C4-2B (cell line): ENCODE measurements around the gene CD200.

ENCODE experiments used
- ZFX ChIP-seq: fragments of 450-650 bp; IDR thresholded peaks from 2 replicates; pipeline ENCODE4 v1.6.1; 2017
- TF ChIP-seq, protein P1 (sequence below): fragments of 450-650 bp; conservative IDR thresholded peaks from 2 replicates; pipeline ENCODE4 v1.5.1; 2017; ENCODE audit warnings: mild to moderate bottlenecking

DNA sequence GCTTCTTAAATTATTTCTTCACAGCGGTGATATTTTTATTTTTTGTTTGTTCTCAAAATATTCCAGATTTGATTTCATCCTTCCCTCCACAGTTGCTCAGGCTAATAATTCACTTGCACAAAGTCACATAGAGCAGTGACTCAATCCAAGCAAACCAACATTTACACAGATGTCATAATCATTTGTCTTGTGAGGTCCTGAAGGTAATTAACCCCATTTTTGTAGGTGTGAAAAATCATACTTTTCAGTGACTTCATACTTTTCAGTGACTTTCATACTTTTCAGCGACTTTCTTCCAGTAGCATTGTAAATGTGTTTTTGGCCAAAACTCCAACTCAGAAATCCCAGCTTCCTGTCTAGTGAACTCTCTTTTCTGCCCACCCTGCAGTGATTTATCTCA is 32.1 kb downstream of the CD200 start:
- TF ChIP-seq, protein P1, sequence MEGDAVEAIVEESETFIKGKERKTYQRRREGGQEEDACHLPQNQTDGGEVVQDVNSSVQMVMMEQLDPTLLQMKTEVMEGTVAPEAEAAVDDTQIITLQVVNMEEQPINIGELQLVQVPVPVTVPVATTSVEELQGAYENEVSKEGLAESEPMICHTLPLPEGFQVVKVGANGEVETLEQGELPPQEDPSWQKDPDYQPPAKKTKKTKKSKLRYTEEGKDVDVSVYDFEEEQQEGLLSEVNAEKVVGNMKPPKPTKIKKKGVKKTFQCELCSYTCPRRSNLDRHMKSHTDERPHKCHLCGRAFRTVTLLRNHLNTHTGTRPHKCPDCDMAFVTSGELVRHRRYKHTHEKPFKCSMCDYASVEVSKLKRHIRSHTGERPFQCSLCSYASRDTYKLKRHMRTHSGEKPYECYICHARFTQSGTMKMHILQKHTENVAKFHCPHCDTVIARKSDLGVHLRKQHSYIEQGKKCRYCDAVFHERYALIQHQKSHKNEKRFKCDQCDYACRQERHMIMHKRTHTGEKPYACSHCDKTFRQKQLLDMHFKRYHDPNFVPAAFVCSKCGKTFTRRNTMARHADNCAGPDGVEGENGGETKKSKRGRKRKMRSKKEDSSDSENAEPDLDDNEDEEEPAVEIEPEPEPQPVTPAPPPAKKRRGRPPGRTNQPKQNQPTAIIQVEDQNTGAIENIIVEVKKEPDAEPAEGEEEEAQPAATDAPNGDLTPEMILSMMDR: no peak
- no peak for TF ChIP-seq ZFX
